ENCODE data around the gene R3HCC1L. TPM values are rescaled to one million over a fixed set of nuclear protein-coding genes. Genes with fewer than 3 reads are reported as not detected.

Gene R3HCC1L
- total RNA-seq, 4 donors from 2014 or later = 12.1 to 23.6 (median 16.7) TPM

DNA sequence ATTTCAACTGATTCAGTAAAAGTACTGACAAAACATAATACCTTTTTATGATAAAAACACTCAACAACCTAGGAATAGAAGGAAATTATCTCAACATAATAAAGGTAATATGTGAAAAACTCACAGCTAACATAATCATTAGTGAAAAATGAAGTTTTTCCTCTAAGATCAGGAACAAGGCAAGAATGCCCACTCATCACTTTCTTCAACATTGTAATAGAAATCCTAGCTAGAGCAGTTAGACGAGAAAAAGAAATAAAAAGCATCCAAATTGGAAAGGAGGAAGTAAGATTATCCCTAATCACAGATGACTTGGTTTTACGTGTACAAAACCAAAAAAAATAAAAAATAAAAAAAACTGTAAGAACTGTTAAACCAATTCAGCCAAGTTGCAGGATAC is 58.6 kb downstream of the R3HCC1L start:
- no peak for DNase-seq (ENCODE audit: low spot score in 2 of 2)
- intact Hi-C loops (cut with DNase I; ENCODE audit: low total_unique reads) = no loop called here
- H3K4me3 ChIP-seq (ENCODE audit: low read depth, poor library complexity, severe bottlenecking) = no peak overlapping the region
- WGBS, 2 donors = 93 to 94% methylated on average over 2 of the region's 2 CpGs
- no peak for TF ChIP-seq POLR2A (IDR thresholded peaks at IDR 0.05)
- TF ChIP-seq, protein P1, sequence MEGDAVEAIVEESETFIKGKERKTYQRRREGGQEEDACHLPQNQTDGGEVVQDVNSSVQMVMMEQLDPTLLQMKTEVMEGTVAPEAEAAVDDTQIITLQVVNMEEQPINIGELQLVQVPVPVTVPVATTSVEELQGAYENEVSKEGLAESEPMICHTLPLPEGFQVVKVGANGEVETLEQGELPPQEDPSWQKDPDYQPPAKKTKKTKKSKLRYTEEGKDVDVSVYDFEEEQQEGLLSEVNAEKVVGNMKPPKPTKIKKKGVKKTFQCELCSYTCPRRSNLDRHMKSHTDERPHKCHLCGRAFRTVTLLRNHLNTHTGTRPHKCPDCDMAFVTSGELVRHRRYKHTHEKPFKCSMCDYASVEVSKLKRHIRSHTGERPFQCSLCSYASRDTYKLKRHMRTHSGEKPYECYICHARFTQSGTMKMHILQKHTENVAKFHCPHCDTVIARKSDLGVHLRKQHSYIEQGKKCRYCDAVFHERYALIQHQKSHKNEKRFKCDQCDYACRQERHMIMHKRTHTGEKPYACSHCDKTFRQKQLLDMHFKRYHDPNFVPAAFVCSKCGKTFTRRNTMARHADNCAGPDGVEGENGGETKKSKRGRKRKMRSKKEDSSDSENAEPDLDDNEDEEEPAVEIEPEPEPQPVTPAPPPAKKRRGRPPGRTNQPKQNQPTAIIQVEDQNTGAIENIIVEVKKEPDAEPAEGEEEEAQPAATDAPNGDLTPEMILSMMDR (IDR thresholded peaks at IDR 0.05) = no peak

DNA sequence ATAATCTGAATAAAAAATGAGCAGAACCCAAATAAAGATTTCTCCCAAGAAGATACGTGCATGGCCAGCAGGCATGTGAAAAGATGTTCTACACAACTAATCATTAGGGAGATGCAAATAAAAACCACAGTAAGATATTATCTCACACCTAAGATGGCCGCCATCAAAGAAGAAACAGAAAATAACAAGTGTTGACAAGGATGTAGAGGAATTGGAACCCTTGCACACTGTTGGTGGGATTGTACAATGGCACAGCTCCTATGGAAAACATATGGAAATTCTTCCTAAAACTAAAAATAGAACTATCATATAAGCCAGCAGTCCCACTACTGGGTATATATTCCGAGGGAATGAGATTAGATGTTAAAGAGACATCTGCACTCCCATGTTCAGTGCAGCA is 60.2 kb downstream of the R3HCC1L start:
- intact Hi-C loops (cut with DNase I; ENCODE audit: low total_unique reads) = loop anchor here (5.0 kb wide), 1 partner anchor 293 kb away; no protein-coding TSS in a partner anchor
- DNase-seq (ENCODE audit: low spot score in 2 of 2) = no peak
- 86 to 96% methylated on average over 3 of the region's 3 CpGs for WGBS, 2 donors
- no peak for TF ChIP-seq POLR2A (IDR thresholded peaks at IDR 0.05)
- TF ChIP-seq, protein P1 (IDR thresholded peaks at IDR 0.05) = no peak
- no peak overlapping the region for H3K4me3 ChIP-seq (ENCODE audit: low read depth, poor library complexity, severe bottlenecking)

DNA sequence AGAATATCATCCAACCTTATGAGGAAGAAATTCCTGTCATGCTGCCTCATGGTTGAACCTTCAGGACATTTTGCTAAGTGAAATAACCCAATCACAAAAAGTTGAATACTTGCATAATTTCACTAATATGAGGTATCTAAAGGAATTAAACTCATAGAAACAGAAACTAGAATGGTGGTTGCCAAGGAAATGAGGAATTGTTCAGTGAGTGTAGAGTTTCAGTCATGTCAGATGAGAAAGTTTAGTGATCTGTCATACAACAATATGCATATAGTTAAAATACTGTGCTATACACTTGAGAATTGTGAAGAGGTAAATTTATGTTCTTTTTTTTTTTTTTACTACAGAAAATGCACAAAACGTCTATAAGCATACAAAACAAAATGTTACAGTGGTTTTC is 60.7 kb downstream of the R3HCC1L start:
- intact Hi-C loops (cut with DNase I; ENCODE audit: low total_unique reads) = loop anchor here (5.0 kb wide), 1 partner anchor 292 kb away; no protein-coding TSS in a partner anchor
- 71 to 74% methylated on average over 1 of the region's 1 CpG for WGBS, 2 donors
- TF ChIP-seq, protein P1 (IDR thresholded peaks at IDR 0.05) = no peak
- TF ChIP-seq POLR2A (IDR thresholded peaks at IDR 0.05) = no peak
- DNase-seq (ENCODE audit: low spot score in 2 of 2) = no peak
- H3K4me3 ChIP-seq (ENCODE audit: low read depth, poor library complexity, severe bottlenecking) = no peak overlapping the region

DNA sequence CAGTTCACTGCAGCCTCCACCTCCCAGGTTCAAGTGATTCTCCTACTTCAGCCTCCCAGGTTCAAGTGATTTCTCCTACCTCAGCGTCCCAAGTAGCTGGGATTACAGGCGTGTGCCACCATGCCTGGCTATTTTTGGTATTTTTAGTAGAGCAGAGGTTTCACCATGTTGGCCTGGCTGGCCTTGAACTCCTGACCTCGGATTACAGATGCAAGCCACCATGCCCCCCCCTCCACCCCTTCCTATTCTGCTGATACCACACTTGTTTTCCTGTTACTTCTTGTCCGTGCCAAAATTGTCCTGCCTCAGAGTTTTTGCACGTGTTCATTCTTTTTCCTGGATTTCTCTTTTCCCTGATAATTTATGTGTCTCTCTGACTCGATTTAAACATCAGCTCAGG is 62.5 kb downstream of the R3HCC1L start:
- intact Hi-C loops (cut with DNase I; ENCODE audit: low total_unique reads) = loop anchor here (5.0 kb wide), 1 partner anchor 290 kb away; no protein-coding TSS in a partner anchor
- no peak for DNase-seq (ENCODE audit: low spot score in 2 of 2)
- TF ChIP-seq, protein P1 (IDR thresholded peaks at IDR 0.05) = no peak
- TF ChIP-seq POLR2A (IDR thresholded peaks at IDR 0.05) = no peak
- H3K4me3 ChIP-seq (ENCODE audit: low read depth, poor library complexity, severe bottlenecking) = no peak overlapping the region
- 82 to 86% methylated on average over 6 of the region's 6 CpGs for WGBS, 2 donors

DNA sequence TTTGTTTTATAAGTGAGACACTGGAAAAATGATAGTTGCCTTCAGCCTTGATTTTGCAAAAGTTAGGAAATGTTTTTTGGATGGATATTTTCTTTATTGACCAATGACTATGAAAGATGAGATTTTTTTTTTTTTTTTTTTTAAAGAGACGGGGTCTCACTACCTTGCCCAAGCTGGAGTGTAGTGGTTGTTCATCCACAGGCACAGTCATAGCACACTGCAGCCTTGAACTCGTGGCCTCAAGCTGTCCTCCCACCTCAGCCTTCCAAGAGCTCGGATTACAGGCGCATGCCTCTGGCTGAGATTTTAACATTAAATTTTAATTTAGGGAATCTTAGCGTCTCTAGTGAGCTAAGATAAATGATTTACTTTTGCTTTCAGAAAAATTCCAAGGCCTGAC is 67.3 kb downstream of the R3HCC1L start:
- no peak overlapping the region for H3K4me3 ChIP-seq (ENCODE audit: low read depth, poor library complexity, severe bottlenecking)
- 95 to 96% methylated on average over 5 of the region's 5 CpGs for WGBS, 2 donors
- intact Hi-C loops (cut with DNase I; ENCODE audit: low total_unique reads) = no loop called here
- no peak for DNase-seq (ENCODE audit: low spot score in 2 of 2)
- no peak for TF ChIP-seq POLR2A (IDR thresholded peaks at IDR 0.05)
- TF ChIP-seq, protein P1 (IDR thresholded peaks at IDR 0.05) = no peak

DNA sequence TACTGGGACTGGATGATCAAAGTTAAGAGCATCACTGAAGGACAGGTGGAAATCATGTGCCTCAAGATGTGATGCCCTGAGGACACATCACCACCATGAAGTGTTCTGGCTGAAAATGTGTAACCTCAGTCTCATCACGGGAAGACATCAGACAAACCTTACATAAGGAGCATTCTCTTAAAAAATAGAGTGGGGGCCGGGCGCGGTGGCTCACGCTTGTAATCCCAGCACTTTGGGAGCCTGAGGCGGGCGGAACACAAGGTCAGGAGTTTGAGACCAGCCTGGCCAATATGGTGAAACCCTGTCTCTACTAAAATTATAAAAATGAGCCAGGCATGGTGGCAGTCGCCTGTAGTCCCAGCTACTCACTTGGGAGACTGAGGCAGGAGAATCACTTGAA is 67.9 kb downstream of the R3HCC1L start:
- TF ChIP-seq, protein P1 (IDR thresholded peaks at IDR 0.05) = no peak
- TF ChIP-seq POLR2A (IDR thresholded peaks at IDR 0.05) = no peak
- no peak overlapping the region for H3K4me3 ChIP-seq (ENCODE audit: low read depth, poor library complexity, severe bottlenecking)
- peak in 1 of 2 donors; percentile 69 for DNase-seq (ENCODE audit: low spot score in 2 of 2)
- 91 to 96% methylated on average over 8 of the region's 8 CpGs for WGBS, 2 donors
- intact Hi-C loops (cut with DNase I; ENCODE audit: low total_unique reads) = no loop called here

All from lower leg skin (tissue), 4 donors.